ENCODE measurements around the gene SH2D1A. TPM values are rescaled to one million over a fixed set of nuclear protein-coding genes. Genes with fewer than 3 reads are reported as not detected.
"Not testable (repeated sequence)": the region's sequence is repeated elsewhere in the genome, so short reads cannot be mapped to it uniquely, and the experiment has no call there.

Gene SH2D1A
- total RNA-seq, 1 donor from 2014 or later, result not detected

- Mint-ChIP-seq H3K36me3 (ENCODE audit: insufficient read depth) (no peaks in the 10 kb centered on the region), H3K27me3 (peaks cover 14% of the 10 kb centered on the region), H3K4me3 (ENCODE audit: low read depth) (no peak overlapping the region), H3K27ac (no peak overlapping the region), H3K9me3 (ENCODE audit: low read depth) (peaks cover 3% of the 10 kb centered on the region), H3K4me1 (ENCODE audit: low read depth) (peaks cover 6% of the 10 kb centered on the region)
- TF ChIP-seq CTCF (IDR thresholded peaks at IDR 0.05; ENCODE audit: unreplicated experiment), result no peak
- no peak for DNase-seq (ENCODE audit: low spot score, unreplicated experiment)
Measured at GRCh38 chrX:124405868-124406267, 59.5 kb downstream of the SH2D1A start.

GRCh38 chrX:124406294-124407014 lies 60.1 kb downstream of the SH2D1A start:
- H3K27ac Mint-ChIP-seq, result no peak overlapping the region
- H3K4me1 Mint-ChIP-seq (ENCODE audit: low read depth), result peaks cover 6% of the 10 kb centered on the region
- peak; percentile 87 for TF ChIP-seq CTCF (IDR thresholded peaks at IDR 0.05; ENCODE audit: unreplicated experiment)
- peak; percentile 50 for DNase-seq (ENCODE audit: low spot score, unreplicated experiment)
- no peak overlapping the region for H3K4me3 Mint-ChIP-seq (ENCODE audit: low read depth)
- H3K9me3 Mint-ChIP-seq (ENCODE audit: low read depth), result peaks cover 3% of the 10 kb centered on the region
- peaks cover 14% of the 10 kb centered on the region for H3K27me3 Mint-ChIP-seq
- H3K36me3 Mint-ChIP-seq (ENCODE audit: insufficient read depth), result no peaks in the 10 kb centered on the region

- DNase-seq (ENCODE audit: low spot score, unreplicated experiment), result no peak
- H3K9me3 Mint-ChIP-seq (ENCODE audit: low read depth), result peaks cover 3% of the 10 kb centered on the region
- no peak overlapping the region for H3K27ac Mint-ChIP-seq
- H3K4me1 Mint-ChIP-seq (ENCODE audit: low read depth), result peaks cover 6% of the 10 kb centered on the region
- H3K27me3 Mint-ChIP-seq, result peaks cover 14% of the 10 kb centered on the region
- H3K4me3 Mint-ChIP-seq (ENCODE audit: low read depth), result no peak overlapping the region
- no peak for TF ChIP-seq CTCF (IDR thresholded peaks at IDR 0.05; ENCODE audit: unreplicated experiment)
- H3K36me3 Mint-ChIP-seq (ENCODE audit: insufficient read depth), result no peaks in the 10 kb centered on the region
Measured at GRCh38 chrX:124407226-124407625, 60.9 kb downstream of the SH2D1A start.

DNA sequence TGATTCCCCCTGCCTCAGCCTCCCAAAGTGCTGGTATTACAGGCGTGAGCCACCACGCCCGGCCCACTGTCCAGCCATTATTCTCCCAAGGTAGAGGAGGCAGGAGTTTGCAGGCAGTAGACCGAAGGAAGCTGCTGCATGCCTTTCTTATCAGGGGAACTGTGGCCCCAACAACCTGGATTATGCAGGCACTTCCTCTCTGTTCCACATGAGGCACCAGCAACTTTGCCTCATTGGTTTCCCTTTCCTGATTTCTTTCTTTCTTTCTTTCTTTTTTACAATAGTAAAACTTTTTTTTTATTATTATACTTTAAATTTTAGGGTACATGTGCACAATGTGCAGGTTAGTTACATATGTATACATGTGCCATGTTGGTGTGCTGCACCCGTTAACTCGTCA lies 62.0 kb downstream of the SH2D1A start:
- H3K9me3 Mint-ChIP-seq (ENCODE audit: low read depth); DNase-seq (ENCODE audit: low spot score, unreplicated experiment); H3K27ac Mint-ChIP-seq; H3K4me1 Mint-ChIP-seq (ENCODE audit: low read depth); H3K4me3 Mint-ChIP-seq (ENCODE audit: low read depth); H3K36me3 Mint-ChIP-seq (ENCODE audit: insufficient read depth): not testable (repeated sequence)
- TF ChIP-seq CTCF (IDR thresholded peaks at IDR 0.05; ENCODE audit: unreplicated experiment), result peak; percentile 22
- peaks cover 14% of the 10 kb centered on the region for H3K27me3 Mint-ChIP-seq

- peaks cover 5% of the 10 kb centered on the region for H3K9me3 Mint-ChIP-seq (ENCODE audit: low read depth)
- TF ChIP-seq CTCF (IDR thresholded peaks at IDR 0.05; ENCODE audit: unreplicated experiment), result no peak
- no peak for DNase-seq (ENCODE audit: low spot score, unreplicated experiment)
- H3K27ac Mint-ChIP-seq, result no peak overlapping the region
- no peaks in the 10 kb centered on the region for H3K36me3 Mint-ChIP-seq (ENCODE audit: insufficient read depth)
- no peaks in the 10 kb centered on the region for H3K27me3 Mint-ChIP-seq
- no peaks in the 10 kb centered on the region for H3K4me1 Mint-ChIP-seq (ENCODE audit: low read depth)
- H3K4me3 Mint-ChIP-seq (ENCODE audit: low read depth), result no peak overlapping the region
Measured at GRCh38 chrX:124413244-124413643, 66.9 kb downstream of the SH2D1A start.
